HG02678 (cell line): Measurements from ENCODE around the gene MRPL47.
A peak's percentile ranks its signal among the peaks of the same experiment; 100 is the strongest.

ENCODE experiments used
- ATAC-seq: cut with Tn5 transposase; IDR thresholded peaks from one replicate; pipeline ENCODE4 v1.9.1; 2021; ENCODE audit warnings: mild to moderate bottlenecking, moderate library complexity; ENCODE audit not compliant: unreplicated experiment

The MRPL47 gene

DNA sequence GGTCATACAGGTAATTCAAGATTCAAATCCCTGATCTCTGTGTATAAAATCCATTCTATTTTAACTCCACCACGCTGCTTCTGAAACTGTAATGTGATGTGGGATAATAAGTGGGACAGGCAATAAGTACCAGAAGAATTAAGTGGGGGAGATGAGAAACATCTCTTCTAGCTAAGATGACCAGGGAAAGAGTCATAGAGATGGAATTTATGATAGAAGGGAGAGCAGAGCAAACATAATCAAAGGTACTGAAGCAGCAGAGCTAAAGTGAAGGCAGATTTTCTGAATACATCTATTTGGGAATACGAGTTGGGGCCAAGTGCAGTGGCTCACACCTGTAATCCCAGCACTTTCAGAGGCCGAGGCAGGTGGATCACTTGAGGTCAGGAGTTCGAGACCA lies 4.9 kb downstream of the MRPL47 start:
- no peak for ATAC-seq

DNA sequence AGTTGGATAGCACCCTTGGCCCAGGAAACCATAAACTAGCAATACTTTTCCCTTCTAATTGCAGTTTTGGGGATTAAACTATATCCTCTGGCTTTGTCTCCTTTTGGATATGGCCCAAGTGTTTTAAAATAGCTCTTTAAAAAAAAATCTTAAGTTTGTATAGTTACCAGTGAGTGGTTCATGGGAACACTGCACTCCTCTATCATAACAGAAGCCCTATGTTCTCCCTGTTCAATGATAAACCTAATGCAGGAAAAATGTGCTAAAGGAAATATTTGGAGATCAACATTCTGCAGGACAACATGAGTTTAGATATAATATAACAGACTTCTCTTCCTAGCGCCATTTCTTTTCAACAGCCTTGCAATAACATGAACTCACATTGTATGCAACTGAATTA lies 13.1 kb downstream of the MRPL47 start:
- no peak for ATAC-seq

DNA sequence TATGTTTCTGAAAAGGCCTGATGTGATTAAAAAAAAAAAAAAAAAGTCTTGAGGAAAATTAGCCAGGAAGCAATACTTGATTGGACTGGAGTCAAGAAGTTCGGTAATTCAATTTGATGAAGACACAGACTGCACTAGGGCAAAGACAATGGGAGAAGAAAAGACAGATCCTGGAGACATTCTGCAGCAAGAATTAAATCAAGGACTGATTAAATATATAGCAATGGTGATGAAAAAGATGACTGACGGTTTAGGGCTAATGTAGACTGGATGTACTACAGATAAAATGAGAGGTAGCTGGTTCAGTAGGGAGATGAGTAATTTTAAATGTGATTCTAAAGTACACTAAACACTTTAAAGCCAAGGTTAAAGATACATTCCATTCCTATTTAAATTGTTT lies 13.8 kb downstream of the MRPL47 start:
- ATAC-seq = no peak

DNA sequence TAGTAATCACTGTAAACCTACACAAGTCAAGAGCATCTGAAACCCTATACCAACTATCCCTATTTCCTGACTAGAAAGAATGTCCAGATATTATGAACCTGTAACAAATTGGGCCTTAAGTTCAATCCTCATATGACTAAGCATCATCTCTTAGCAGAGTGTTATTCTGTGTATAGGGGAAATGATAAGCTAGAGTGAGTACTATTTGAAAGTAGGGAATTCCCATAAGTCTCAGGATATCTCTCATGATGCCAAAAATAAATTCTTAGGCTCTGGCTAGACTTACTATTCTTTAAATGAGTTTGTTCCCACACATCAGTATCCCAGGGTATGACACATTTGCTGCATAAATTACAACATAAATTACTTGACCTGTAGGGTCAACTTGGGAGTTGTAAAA lies 15.3 kb downstream of the MRPL47 start:
- ATAC-seq = peak; percentile 58

DNA sequence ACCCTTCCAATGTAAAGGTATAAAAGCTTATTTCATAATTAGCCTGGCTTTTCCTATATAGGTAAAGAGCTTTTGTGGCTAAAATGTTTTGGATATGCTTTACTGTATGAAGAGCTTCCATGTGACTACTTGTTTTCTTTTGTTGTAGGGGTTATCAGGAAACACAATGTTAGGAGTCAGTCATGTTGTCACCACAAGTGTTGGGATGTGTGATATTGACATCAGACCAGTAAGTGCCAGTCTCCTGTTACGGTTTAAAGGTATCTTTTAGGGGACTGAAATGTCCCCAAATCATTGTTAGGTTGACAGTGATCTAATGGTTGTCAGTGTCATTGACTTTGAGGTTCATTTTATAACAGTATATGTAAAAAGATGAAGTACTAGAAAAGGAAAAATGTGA lies 23.4 kb downstream of the MRPL47 start:
- no peak for ATAC-seq

DNA sequence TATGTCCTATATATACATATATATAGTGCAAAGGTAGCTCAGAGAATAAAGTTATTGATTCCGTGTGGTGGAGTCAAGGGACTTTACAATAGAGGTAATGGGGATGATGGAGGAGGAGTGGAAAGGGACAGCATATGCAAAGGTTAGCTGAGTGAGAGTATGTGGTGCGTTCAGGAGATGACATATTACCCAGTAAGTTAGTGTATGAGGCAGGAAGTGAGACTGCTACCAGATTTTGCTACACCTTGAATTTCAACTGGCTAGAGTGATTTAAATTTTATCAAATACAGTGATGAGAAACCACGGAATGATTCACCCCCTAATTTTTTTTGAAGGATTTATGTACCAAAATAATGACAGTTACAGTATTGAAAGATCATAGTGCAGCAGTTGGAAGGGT lies 38.9 kb downstream of the MRPL47 start:
- ATAC-seq = no peak

DNA sequence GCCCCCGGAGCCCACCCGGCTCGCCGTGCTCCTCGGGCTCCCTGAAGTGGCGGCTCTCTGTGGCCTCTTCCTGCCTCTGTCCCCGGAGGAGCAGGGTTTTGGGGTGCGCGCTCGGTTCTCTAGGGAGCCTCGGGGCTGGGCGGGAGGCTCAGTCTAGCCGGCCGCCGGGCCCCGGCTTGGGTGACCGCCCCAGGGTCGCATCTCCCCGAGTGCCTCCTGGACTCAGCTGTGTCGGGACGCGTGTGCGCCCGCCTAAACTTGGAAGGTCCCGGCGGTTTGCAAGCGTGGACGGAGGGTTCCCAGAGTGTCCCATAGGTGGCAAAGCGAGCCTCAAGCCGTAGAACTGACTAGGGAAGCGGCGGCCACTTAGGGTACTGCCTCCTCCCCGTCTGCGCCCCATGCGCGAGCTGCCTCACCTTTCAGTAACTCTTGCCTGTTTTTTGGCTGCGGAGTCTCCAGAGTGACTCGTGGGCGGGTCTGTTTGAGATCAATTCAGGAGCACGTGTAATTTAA lies 41.1 kb downstream of the MRPL47 start:
- peak; percentile 46 for ATAC-seq

DNA sequence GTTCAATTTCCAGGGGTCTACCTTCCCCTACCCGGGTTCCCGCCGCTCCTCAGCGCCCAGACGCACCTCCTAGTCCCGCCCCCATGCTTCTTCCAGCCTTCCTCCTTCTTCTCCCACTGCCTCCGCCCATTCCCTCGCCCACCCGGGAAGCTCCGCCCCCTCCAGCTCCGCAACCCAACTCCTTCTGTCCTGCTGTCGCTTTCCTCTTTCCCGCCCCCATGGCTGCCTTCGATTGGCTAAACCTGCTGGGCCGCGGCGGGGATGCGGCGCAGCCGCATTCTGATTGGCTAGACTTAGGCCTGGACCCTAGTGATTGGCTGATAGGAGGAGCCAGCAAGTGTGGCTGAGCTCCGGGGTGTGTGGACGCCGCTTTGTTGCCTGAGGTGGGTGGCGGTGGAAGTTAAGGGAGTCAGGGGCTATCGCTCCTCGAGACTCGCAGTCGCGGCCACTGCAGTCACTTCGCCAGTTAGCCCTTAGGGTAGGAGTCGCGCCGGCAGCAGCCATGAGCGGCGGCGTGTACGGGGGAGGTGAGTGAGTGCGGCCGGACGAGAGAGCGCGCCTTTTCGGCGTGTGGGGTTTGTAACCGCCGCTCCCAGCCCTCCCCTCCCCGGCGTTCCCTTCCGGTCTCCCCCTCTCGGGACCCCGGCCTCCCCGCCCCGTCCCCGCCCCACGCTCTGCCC lies 41.7 kb downstream of the MRPL47 start, which contains the start of gene ACTL6A:
Gene ACTL6A (plus strand): TSS at position 336 of the 680 bp plus-strand sequence. CDS start 167 bp downstream, at position 503.
- ATAC-seq = peak; percentile 94

DNA sequence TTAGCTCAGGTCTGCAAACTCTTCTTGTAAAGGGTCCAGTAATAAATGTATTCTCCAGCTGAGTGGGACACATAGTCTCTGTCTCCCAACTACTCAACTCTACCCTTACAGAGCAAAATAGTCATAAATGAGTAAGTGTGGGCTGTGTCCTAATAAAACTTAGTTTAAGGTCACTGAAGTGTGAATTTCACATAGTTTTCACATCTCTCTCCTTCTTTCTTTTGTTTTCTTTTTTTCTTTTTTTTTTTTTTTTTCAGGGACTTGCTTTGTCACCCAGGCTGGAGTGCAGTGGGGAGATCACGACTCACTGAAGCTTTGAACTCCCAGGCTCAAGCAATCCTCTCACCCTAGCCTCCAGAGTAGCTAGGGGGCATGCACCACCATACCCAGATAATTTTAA lies 43.6 kb downstream of the MRPL47 start:
- ATAC-seq = no peak

DNA sequence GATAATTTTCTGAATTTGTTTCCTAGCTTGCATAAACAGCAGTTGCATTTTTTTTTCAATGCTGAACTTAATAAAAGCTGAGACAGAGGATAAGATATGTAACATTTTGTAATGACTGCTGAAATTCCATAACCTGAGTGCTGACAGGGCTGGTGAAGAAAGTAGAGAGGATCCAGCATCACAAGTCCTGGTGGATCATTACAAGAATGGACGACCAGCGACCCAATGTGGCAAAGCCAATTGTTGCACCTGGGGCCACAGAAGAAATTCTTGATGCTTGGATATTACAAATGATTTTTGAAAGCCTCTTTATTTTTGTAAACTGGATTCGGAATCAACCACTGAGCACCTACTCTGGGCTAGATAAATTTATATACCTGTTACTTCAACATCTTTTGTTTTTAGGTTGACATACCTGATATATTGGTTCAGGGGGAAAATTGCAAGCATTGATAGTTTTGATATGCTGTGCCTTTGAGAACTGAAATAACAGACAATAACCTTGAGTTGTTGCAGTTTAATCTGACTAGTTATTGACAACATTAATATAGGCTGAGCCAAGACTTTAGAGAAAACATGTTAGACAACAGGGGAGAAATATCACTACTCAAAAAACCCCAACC lies 45.6 kb downstream of the MRPL47 start:
- ATAC-seq = no peak

DNA sequence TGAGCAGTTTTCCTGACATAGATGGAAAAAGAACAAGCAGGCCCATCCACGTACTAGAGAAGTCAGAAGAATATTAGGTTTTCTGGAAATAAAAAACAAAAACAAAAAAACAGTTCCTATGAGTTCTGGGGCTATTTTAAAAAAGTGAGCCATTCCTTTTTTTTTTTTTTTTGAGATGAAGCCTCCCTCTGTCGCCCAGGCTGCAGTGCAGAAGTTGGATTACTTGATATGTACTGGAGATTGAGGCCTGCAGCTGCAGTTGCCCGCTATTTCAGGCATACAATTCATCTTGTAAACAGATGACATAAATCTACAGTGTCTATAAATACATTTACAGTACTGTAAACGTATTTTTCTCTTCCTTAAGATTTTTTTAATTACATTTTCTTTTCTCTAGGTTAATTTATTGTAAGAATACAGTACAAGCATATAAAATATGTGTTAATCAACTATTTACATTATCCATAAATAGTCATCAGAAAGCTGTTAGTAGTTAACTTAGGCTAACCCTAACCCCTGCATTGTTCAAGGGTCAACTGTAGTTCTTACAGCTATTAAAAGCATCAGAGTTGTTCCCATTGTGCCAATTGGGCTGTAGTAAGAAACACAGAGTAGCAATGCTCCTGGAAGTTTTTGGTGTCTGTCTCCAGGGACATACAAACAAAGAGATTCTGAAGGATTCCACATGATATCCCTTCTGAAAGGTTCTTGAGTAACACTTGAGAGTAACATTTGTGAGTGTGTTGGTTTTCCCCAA lies 52.9 kb downstream of the MRPL47 start:
- no peak for ATAC-seq

DNA sequence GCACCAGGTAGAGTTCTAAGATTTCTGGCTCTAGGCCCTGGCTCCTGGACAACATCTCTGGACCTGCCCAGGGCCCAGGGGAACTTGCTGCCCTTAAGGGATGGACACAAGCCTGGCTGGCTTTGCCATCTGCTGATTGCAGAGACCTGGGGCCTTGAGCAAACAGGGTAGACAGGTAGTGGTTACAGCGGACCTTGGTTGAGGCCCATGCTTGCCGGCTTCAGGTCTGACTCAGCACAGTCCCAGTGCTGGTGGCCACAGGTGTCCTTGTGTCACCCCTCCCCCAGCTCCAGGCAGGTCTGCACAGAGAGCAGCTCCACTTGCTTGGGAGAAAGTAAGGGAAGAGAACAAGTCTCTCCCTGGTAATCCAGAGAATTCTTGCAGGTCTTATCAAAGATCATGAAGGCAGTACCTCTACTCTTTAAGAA lies 57.6 kb downstream of the MRPL47 start:
- ATAC-seq = no peak

DNA sequence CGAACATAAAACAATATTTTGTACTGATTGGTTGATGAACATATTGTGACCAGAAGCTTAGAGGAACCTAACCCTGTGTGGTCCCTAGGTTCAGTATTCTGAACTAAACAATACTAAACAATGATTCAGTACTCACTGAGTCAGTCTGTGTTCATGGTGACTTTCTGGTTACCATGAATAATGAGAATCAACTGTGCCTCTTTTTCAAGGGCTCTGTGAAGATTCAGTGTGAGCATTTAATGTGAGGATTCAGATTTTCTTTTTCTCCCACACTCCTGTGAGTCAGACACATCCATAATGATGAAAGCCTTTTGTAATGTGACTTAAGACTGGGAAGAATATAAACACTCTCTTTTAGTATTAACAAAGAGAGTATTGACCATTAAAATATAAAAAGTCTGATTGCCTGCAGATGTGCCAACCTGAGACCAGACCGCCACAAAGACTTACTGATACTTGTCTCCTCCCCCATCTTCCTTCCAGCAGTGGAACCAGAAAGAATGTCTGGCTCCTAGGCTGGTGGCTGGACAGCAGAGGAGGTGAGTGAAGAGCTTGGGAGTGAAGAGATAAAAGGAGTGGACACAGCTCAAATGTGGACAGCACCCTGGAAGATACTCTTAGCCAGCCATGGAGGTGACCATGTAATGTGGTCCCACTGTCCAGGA lies 59.3 kb downstream of the MRPL47 start:
- ATAC-seq = no peak

DNA sequence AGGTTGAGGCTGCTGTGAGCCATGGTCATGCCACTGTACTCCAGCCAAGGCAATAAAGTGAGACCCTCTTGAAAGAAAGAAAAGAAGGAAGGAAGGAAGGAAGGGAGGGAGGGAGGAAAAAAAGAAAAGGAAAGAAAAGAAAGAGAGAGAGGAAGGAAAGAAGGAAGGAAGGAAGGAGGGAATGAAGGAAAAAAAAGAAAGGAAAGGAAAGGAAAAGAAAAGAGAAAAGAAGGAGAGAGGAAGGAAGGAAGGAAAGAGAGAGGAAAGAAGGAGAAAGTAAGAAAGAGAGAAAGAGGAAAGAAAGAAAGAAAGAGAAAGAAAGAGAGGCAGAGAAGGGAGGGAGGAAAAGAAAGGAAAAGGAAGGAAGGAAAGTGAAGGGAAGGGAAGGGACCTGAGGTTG lies 62.1 kb downstream of the MRPL47 start:
- ATAC-seq = no peak

DNA sequence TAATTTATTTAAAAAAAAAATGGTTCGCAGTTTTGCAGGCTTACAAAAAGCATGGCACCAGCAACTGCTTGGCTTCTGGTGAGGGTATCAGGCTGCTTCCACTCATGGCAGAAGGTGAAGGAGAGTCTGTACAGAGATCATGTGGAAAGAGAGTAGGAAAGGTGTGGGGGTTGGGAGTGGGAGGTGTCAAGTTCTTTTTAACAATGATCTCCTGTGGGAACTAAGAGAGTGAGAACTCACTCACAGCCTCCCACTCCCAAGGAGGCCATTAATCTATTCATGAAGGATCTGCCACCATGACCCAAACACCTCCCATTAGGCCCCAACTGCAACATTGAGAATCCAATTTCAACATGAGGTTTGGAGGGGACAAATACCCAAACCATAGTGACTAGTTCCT lies 62.8 kb downstream of the MRPL47 start:
- no peak for ATAC-seq

DNA sequence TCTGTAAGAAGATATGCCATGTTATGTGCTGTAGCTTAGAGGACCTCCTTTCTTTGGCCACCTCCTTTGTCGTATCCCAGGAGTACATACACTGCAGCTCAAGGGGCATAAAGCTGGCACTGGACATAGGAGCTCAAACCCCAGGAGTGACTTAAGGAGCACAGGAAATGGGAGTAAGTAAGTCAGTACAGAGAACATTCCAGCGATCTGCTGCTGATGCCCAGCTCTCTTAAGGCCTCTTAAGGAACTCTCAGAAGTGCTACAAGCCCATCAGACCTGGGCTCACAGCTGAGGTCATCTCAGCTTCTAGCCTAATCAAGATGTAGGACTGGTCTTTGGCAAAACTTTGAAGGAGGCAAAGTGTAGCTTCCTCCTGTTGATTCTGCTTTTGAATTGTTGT lies 63.3 kb downstream of the MRPL47 start:
- no peak for ATAC-seq
